ENCODE data around the gene ERVH48-1.
A peak's percentile ranks its signal among the peaks of the same experiment; 100 is the strongest.
"Not testable (repeated sequence)": the region's sequence is repeated elsewhere in the genome, so short reads cannot be mapped to it uniquely, and the experiment has no call there.

The ERVH48-1 gene

GRCh38 chr21:42925114-42925926 lies at the start of gene ERVH48-1:
TSS of gene ERVH48-1 (minus strand) at chr21:42925630. CDS start at chr21:42919006, 6,624 bp downstream.
- no peak within 1 kb of the TSS for H3K4me3 ChIP-seq (ENCODE audit: low read depth, low read length)

GRCh38 chr21:42973991-42974831 lies 48.8 kb upstream of the ERVH48-1 start, which contains the start of gene PKNOX1:
TSS of gene PKNOX1 (plus strand) at chr21:42974562. CDS start at chr21:43004382, 29,820 bp downstream.
- peak within 1 kb of the TSS; percentile 81 for H3K4me3 ChIP-seq (ENCODE audit: low read depth, low read length)
- no peak for TF ChIP-seq CTCF (IDR thresholded peaks at IDR 0.05; ENCODE audit: low read depth, low read length)

More at GRCh38 chr21:42925114-42925926, at the start of gene ERVH48-1:
- TF ChIP-seq CTCF (IDR thresholded peaks at IDR 0.05; ENCODE audit: low read depth, low read length) = no peak

- TF ChIP-seq CTCF (IDR thresholded peaks at IDR 0.05; ENCODE audit: low read depth, low read length) = no peak
- H3K4me3 ChIP-seq (ENCODE audit: low read depth, low read length) = peak overlapping the region; percentile 64
Observed at GRCh38 chr21:42973309-42973990, 48.0 kb upstream of the ERVH48-1 start.

GRCh38 chr21:42971897-42972275 lies 46.5 kb upstream of the ERVH48-1 start:
- H3K4me3 ChIP-seq (ENCODE audit: low read depth, low read length) = no peak overlapping the region

GRCh38 chr21:42970946-42971653 lies 45.7 kb upstream of the ERVH48-1 start:
- no peak for TF ChIP-seq CTCF (IDR thresholded peaks at IDR 0.05; ENCODE audit: low read depth, low read length)
- H3K4me3 ChIP-seq (ENCODE audit: low read depth, low read length) = no peak overlapping the region

More at GRCh38 chr21:42971897-42972275, 46.5 kb upstream of the ERVH48-1 start:
- TF ChIP-seq CTCF (IDR thresholded peaks at IDR 0.05; ENCODE audit: low read depth, low read length) = no peak

GRCh38 chr21:42969193-42969600 lies 43.8 kb upstream of the ERVH48-1 start:
- TF ChIP-seq CTCF (IDR thresholded peaks at IDR 0.05; ENCODE audit: low read depth, low read length) = no peak
- no peak overlapping the region for H3K4me3 ChIP-seq (ENCODE audit: low read depth, low read length)

- H3K4me3 ChIP-seq (ENCODE audit: low read depth, low read length) = not testable (repeated sequence)
Observed at GRCh38 chr21:42967616-42968015, 42.2 kb upstream of the ERVH48-1 start.
